ENCODE data around the gene DSCAML1. TPM values are rescaled to one million over a fixed set of nuclear protein-coding genes. Genes with fewer than 3 reads are reported as not detected.

DSCAML1 gene
- total and polyA plus RNA-seq, 9 of the 15 experiments (the other 6 are each of a cell fraction or from before 2014, with no cell fraction given): not detected

- 0% methylated on average over 6 of the region's 6 CpGs for WGBS (ENCODE audit: insufficient coverage, low coverage, missing lambda C conversion rate)
- Histone ChIP-seq H3K4me3 (no peak overlapping the region), H4K20me1 (replicated peaks; ENCODE audit: control insufficient read depth, insufficient read depth, low read length) (0 out of 2 replicates have a peak, but pooled peaks cover 4% of the 10 kb centered on the region), H3K27me3 (ENCODE audit: control insufficient read depth in 2 of 2, insufficient read depth in 2 of 2, low read length in 2 of 2) (peaks cover 40 to 95% of the 10 kb centered on the region in 2 experiments; a peak in 4 of 5 replicates), H3K9me1 (ENCODE audit: control insufficient read depth, insufficient read depth, low read length) (peaks cover 3% of the 10 kb centered on the region), H2AFZ (ENCODE audit: low read depth, low read length) (no peak overlapping the region), H3K27ac (ENCODE audit: extremely low read depth, low read depth, low read length) (no peak overlapping the region), H3K9ac (ENCODE audit: insufficient read depth in 1 of 2, low read depth in 2 of 2, low read length in 2 of 2) (no peak overlapping the region), H3K36me3 (ENCODE audit: control insufficient read depth, insufficient read depth, low read length) (no peaks in the 10 kb centered on the region), H3K4me2 (ENCODE audit: insufficient read depth, low read length) (no peak overlapping the region), H3K4me1 (replicated peaks in 1 of 2; ENCODE audit: control insufficient read depth in 2 of 2, insufficient read depth in 2 of 2, low read length in 2 of 2) (peaks cover 0 to 1% of the 10 kb centered on the region in 2 experiments; a peak in 1 of 5 replicates), H3K9me3 (replicated peaks; ENCODE audit: control insufficient read depth, insufficient read depth, low read depth, low read length) (no peaks in the 10 kb centered on the region), H3K79me2 (ENCODE audit: control insufficient read depth, insufficient read depth, low read length) (no peaks in the 10 kb centered on the region)
- no peak for TF ChIP-seq XRCC5 (IDR thresholded peaks at IDR 0.05; ENCODE audit: low read depth, low read length)
- TF ChIP-seq DMBX1 (CRISPR knock-in tag; IDR thresholded peaks at IDR 0.05; ENCODE audit: borderline replicate concordance): no peak
- TF ChIP-seq SP2 (IDR thresholded peaks at IDR 0.05; ENCODE audit: extremely low read depth, low read depth, low read length, poor library complexity, severe bottlenecking): no peak
- TF ChIP-seq GABPB1 (CRISPR knock-in tag; IDR thresholded peaks at IDR 0.05): no peak
- TF ChIP-seq ILF3 (IDR thresholded peaks at IDR 0.05; ENCODE audit: borderline replicate concordance): no peak
- TF ChIP-seq TAF1 (IDR thresholded peaks at IDR 0.05; ENCODE audit: control insufficient read depth, extremely low read depth, insufficient read depth, low read length, severe bottlenecking): no peak
- no peak for TF ChIP-seq BCLAF1 (IDR thresholded peaks at IDR 0.05; ENCODE audit: borderline replicate concordance in 1 of 2, control insufficient read depth in 1 of 2, low read depth in 2 of 2, low read length in 1 of 2)
- TF ChIP-seq, protein P1, sequence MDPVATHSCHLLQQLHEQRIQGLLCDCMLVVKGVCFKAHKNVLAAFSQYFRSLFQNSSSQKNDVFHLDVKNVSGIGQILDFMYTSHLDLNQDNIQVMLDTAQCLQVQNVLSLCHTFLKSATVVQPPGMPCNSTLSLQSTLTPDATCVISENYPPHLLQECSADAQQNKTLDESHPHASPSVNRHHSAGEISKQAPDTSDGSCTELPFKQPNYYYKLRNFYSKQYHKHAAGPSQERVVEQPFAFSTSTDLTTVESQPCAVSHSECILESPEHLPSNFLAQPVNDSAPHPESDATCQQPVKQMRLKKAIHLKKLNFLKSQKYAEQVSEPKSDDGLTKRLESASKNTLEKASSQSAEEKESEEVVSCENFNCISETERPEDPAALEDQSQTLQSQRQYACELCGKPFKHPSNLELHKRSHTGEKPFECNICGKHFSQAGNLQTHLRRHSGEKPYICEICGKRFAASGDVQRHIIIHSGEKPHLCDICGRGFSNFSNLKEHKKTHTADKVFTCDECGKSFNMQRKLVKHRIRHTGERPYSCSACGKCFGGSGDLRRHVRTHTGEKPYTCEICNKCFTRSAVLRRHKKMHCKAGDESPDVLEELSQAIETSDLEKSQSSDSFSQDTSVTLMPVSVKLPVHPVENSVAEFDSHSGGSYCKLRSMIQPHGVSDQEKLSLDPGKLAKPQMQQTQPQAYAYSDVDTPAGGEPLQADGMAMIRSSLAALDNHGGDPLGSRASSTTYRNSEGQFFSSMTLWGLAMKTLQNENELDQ (CRISPR knock-in tag; IDR thresholded peaks at IDR 0.05; ENCODE audit: borderline replicate concordance): no peak
- in situ Hi-C loops (cut with MboI) (no loop called here), intact Hi-C loops (cut with micrococcal nuclease) (no loop called here)
- FAIRE-seq: no peak
- ATAC-seq: no peak
- CTCF ChIA-PET (ENCODE audit: low intra/inter-chr PET ratio): no interaction called here
- BruUV-seq (replicated peaks): no TSS peak
- POLR2A ChIA-PET: interaction anchor here (0.5 to 1.4 kb wide), 4 partner anchors 8 to 138 kb away, joined by 3 to 5 read pairs (median 3); no protein-coding TSS in a partner anchor
- DNase-seq (ENCODE audit: extremely low read depth in 1 of 4, low spot score in 3 of 4): no peak
Observed at GRCh38 chr11:117834068-117834810, 37.2 kb upstream of the DSCAML1 start.

All from K562 (cell line).